ENCODE results near the gene SGIP1.

The SGIP1 gene

GRCh38 chr1:66596191-66596590 lies 62.2 kb downstream of the SGIP1 start:
- Histone ChIP-seq H3K79me2 (ENCODE audit: insufficient read depth, low read length) (no peaks in the 10 kb centered on the region), H3K4me3 (ENCODE audit: low read depth, low read length, poor library complexity, severe bottlenecking) (no peak overlapping the region), H3K4me2 (ENCODE audit: low read length) (no peak overlapping the region), H3K9ac (ENCODE audit: low read length) (no peak overlapping the region), H4K20me1 (ENCODE audit: insufficient read depth, low read length) (no peaks in the 10 kb centered on the region), H3K27ac (ENCODE audit: low read depth, low read length, poor library complexity, severe bottlenecking) (no peak overlapping the region), H3K36me3 (ENCODE audit: insufficient read depth, low read length) (no peaks in the 10 kb centered on the region), H3K9me3 (ENCODE audit: low read length) (no peaks in the 10 kb centered on the region), H3K9me2 (ENCODE audit: low read depth, low read length) (no peaks in the 10 kb centered on the region), H2AFZ (ENCODE audit: low read length) (no peak overlapping the region), H3K27me3 (ENCODE audit: insufficient read depth, low read length) (no peaks in the 10 kb centered on the region), H3K4me1 (ENCODE audit: insufficient read depth, low read length, severe bottlenecking) (no peaks in the 10 kb centered on the region), H3F3A (ENCODE audit: insufficient read depth, low read length) (no peaks in the 10 kb centered on the region)
- TF ChIP-seq EZH2 (IDR thresholded peaks at IDR 0.05; ENCODE audit: borderline replicate concordance, low read length) (no peak), CTCF (IDR thresholded peaks at IDR 0.05; ENCODE audit: low read length) (no peak)

- TF ChIP-seq EZH2 (IDR thresholded peaks at IDR 0.05; ENCODE audit: borderline replicate concordance, low read length) (no peak), CTCF (IDR thresholded peaks at IDR 0.05; ENCODE audit: low read length) (no peak)
- H3K9me3 ChIP-seq (ENCODE audit: low read length) = no peaks in the 10 kb centered on the region
- no peaks in the 10 kb centered on the region for H3K9me2 ChIP-seq (ENCODE audit: low read depth, low read length)
- no peaks in the 10 kb centered on the region for H3F3A ChIP-seq (ENCODE audit: insufficient read depth, low read length)
- H3K9ac ChIP-seq (ENCODE audit: low read length) = no peak overlapping the region
- no peaks in the 10 kb centered on the region for H3K27me3 ChIP-seq (ENCODE audit: insufficient read depth, low read length)
- H3K4me3 ChIP-seq (ENCODE audit: low read depth, low read length, poor library complexity, severe bottlenecking) = no peak overlapping the region
- no peaks in the 10 kb centered on the region for H3K79me2 ChIP-seq (ENCODE audit: insufficient read depth, low read length)
- H3K4me2 ChIP-seq (ENCODE audit: low read length) = no peak overlapping the region
- no peaks in the 10 kb centered on the region for H3K4me1 ChIP-seq (ENCODE audit: insufficient read depth, low read length, severe bottlenecking)
- H2AFZ ChIP-seq (ENCODE audit: low read length) = no peak overlapping the region
- H4K20me1 ChIP-seq (ENCODE audit: insufficient read depth, low read length) = no peaks in the 10 kb centered on the region
- H3K27ac ChIP-seq (ENCODE audit: low read depth, low read length, poor library complexity, severe bottlenecking) = no peak overlapping the region
- H3K36me3 ChIP-seq (ENCODE audit: insufficient read depth, low read length) = no peaks in the 10 kb centered on the region
Observed at GRCh38 chr1:66597500-66597899, 63.5 kb downstream of the SGIP1 start.

- Histone ChIP-seq H3K9ac (ENCODE audit: low read length) (no peak overlapping the region), H2AFZ (ENCODE audit: low read length) (no peak overlapping the region), H3K27ac (ENCODE audit: low read depth, low read length, poor library complexity, severe bottlenecking) (no peak overlapping the region), H3K4me1 (ENCODE audit: insufficient read depth, low read length, severe bottlenecking) (no peaks in the 10 kb centered on the region), H3K4me3 (ENCODE audit: low read depth, low read length, poor library complexity, severe bottlenecking) (no peak overlapping the region), H3K4me2 (ENCODE audit: low read length) (no peak overlapping the region), H4K20me1 (ENCODE audit: insufficient read depth, low read length) (no peaks in the 10 kb centered on the region), H3K79me2 (ENCODE audit: insufficient read depth, low read length) (no peaks in the 10 kb centered on the region), H3K36me3 (ENCODE audit: insufficient read depth, low read length) (no peaks in the 10 kb centered on the region), H3K9me2 (ENCODE audit: low read depth, low read length) (no peaks in the 10 kb centered on the region), H3K27me3 (ENCODE audit: insufficient read depth, low read length) (no peaks in the 10 kb centered on the region), H3F3A (ENCODE audit: insufficient read depth, low read length) (no peaks in the 10 kb centered on the region), H3K9me3 (ENCODE audit: low read length) (no peaks in the 10 kb centered on the region)
- no peak for TF ChIP-seq EZH2 (IDR thresholded peaks at IDR 0.05; ENCODE audit: borderline replicate concordance, low read length)
Observed at GRCh38 chr1:66598670-66599069, 64.7 kb downstream of the SGIP1 start.

- Histone ChIP-seq H3K9ac (ENCODE audit: low read length) (no peak overlapping the region), H3K79me2 (ENCODE audit: insufficient read depth, low read length) (no peaks in the 10 kb centered on the region), H3K4me1 (ENCODE audit: insufficient read depth, low read length, severe bottlenecking) (no peaks in the 10 kb centered on the region), H4K20me1 (ENCODE audit: insufficient read depth, low read length) (no peaks in the 10 kb centered on the region), H3K27me3 (ENCODE audit: insufficient read depth, low read length) (no peaks in the 10 kb centered on the region), H3K27ac (ENCODE audit: low read depth, low read length, poor library complexity, severe bottlenecking) (no peak overlapping the region), H3K36me3 (ENCODE audit: insufficient read depth, low read length) (no peaks in the 10 kb centered on the region), H3F3A (ENCODE audit: insufficient read depth, low read length) (no peaks in the 10 kb centered on the region), H3K9me2 (ENCODE audit: low read depth, low read length) (no peaks in the 10 kb centered on the region), H3K9me3 (ENCODE audit: low read length) (no peaks in the 10 kb centered on the region), H2AFZ (ENCODE audit: low read length) (no peak overlapping the region), H3K4me3 (ENCODE audit: low read depth, low read length, poor library complexity, severe bottlenecking) (no peak overlapping the region), H3K4me2 (ENCODE audit: low read length) (no peak overlapping the region)
- TF ChIP-seq EZH2 (IDR thresholded peaks at IDR 0.05; ENCODE audit: borderline replicate concordance, low read length) (no peak), CTCF (IDR thresholded peaks at IDR 0.05; ENCODE audit: low read length) (no peak)
Observed at GRCh38 chr1:66599346-66599745, 65.4 kb downstream of the SGIP1 start.
